ENCODE results near the gene CALHM6.

Gene CALHM6

GRCh38 chr6:116419069-116419786 lies 41.9 kb upstream of the CALHM6 start:
- H3K4me1 ChIP-seq (ENCODE audit: control insufficient read depth, insufficient read depth, low read depth, low read length): peaks cover 3% of the 10 kb centered on the region
- no peak overlapping the region for H3K4me3 ChIP-seq (ENCODE audit: insufficient read depth in 1 of 2, low read depth in 1 of 2, low read length in 2 of 2)
- H2AK5ac ChIP-seq (ENCODE audit: low read length, severe bottlenecking): no peak overlapping the region
- peaks cover 16% of the 10 kb centered on the region for H3K79me1 ChIP-seq (replicated peaks; ENCODE audit: low read length, poor library complexity, severe bottlenecking)
- no peak overlapping the region for H2AFZ ChIP-seq (ENCODE audit: low read depth, low read length)
- H3K4me2 ChIP-seq (ENCODE audit: low read length, poor library complexity, severe bottlenecking): no peak overlapping the region
- no peaks in the 10 kb centered on the region for H3K27me3 ChIP-seq (ENCODE audit: control insufficient read depth in 1 of 2, insufficient read depth in 1 of 2, low read length in 2 of 2)
- no peak overlapping the region for H4K91ac ChIP-seq (ENCODE audit: low read length)
- WGBS: 85% methylated on average over 2 of the region's 2 CpGs
- H4K8ac ChIP-seq (ENCODE audit: low read length): no peak overlapping the region
- H3K9me3 ChIP-seq (ENCODE audit: control insufficient read depth, low read length): no peaks in the 10 kb centered on the region
- H3K9ac ChIP-seq (ENCODE audit: low read length): no peak overlapping the region
- H2BK5ac ChIP-seq (ENCODE audit: low read depth, low read length, poor library complexity, severe bottlenecking): no peak overlapping the region
- no peak overlapping the region for H2BK15ac ChIP-seq (ENCODE audit: low read depth, poor library complexity, severe bottlenecking)
- no peak overlapping the region for H3K4ac ChIP-seq (ENCODE audit: low read depth in 1 of 2, low read length in 2 of 2)
- H3K18ac ChIP-seq (ENCODE audit: low read depth in 1 of 2, low read length in 2 of 2): peak overlapping the region in 1 of 2 experiments; percentile 22
- no peak overlapping the region for H2BK12ac ChIP-seq (ENCODE audit: low read length in 2 of 2)
- H3K36me3 ChIP-seq (ENCODE audit: control insufficient read depth in 1 of 2, insufficient read depth in 2 of 2, low read depth in 1 of 2, low read length in 2 of 2): no peaks in the 10 kb centered on the region
- peak overlapping the region in 1 of 2 experiments; percentile 75 for H3K14ac ChIP-seq (ENCODE audit: low read length in 2 of 2)
- H3K27ac ChIP-seq (ENCODE audit: low read length, poor library complexity, severe bottlenecking): no peak overlapping the region
- no peak overlapping the region for H2BK120ac ChIP-seq (ENCODE audit: low read depth, low read length)
- no peak for DNase-seq
- no peak overlapping the region for H3K23ac ChIP-seq (ENCODE audit: low read length in 2 of 2)

GRCh38 chr6:116420341-116420740 lies 40.8 kb upstream of the CALHM6 start:
- H3K79me1 ChIP-seq (replicated peaks; ENCODE audit: low read length, poor library complexity, severe bottlenecking): peaks cover 15% of the 10 kb centered on the region
- no peak overlapping the region for H3K23ac ChIP-seq (ENCODE audit: low read length in 2 of 2)
- no peak overlapping the region for H2BK12ac ChIP-seq (ENCODE audit: low read length in 2 of 2)
- H2BK5ac ChIP-seq (ENCODE audit: low read depth, low read length, poor library complexity, severe bottlenecking): no peak overlapping the region
- no peak overlapping the region for H3K4me3 ChIP-seq (ENCODE audit: insufficient read depth in 1 of 2, low read depth in 1 of 2, low read length in 2 of 2)
- H2BK15ac ChIP-seq (ENCODE audit: low read depth, poor library complexity, severe bottlenecking): no peak overlapping the region
- no peak overlapping the region for H2BK120ac ChIP-seq (ENCODE audit: low read depth, low read length)
- H3K18ac ChIP-seq (ENCODE audit: low read depth in 1 of 2, low read length in 2 of 2): peak overlapping the region in 1 of 2 experiments; percentile 66
- H2AFZ ChIP-seq (ENCODE audit: low read depth, low read length): no peak overlapping the region
- no peak overlapping the region for H2AK5ac ChIP-seq (ENCODE audit: low read length, severe bottlenecking)
- no peak overlapping the region for H3K9ac ChIP-seq (ENCODE audit: low read length)
- H3K36me3 ChIP-seq (ENCODE audit: control insufficient read depth in 1 of 2, insufficient read depth in 2 of 2, low read depth in 1 of 2, low read length in 2 of 2): no peaks in the 10 kb centered on the region
- no peak overlapping the region for H3K4me2 ChIP-seq (ENCODE audit: low read length, poor library complexity, severe bottlenecking)
- no peaks in the 10 kb centered on the region for H3K9me3 ChIP-seq (ENCODE audit: control insufficient read depth, low read length)
- H4K8ac ChIP-seq (ENCODE audit: low read length): no peak overlapping the region
- H3K14ac ChIP-seq (ENCODE audit: low read length in 2 of 2): no peak overlapping the region
- peaks cover 3% of the 10 kb centered on the region for H3K4me1 ChIP-seq (ENCODE audit: control insufficient read depth, insufficient read depth, low read depth, low read length)
- no peaks in the 10 kb centered on the region for H3K27me3 ChIP-seq (ENCODE audit: control insufficient read depth in 1 of 2, insufficient read depth in 1 of 2, low read length in 2 of 2)
- 100% methylated on average over 4 of the region's 5 CpGs for WGBS
- no peak for DNase-seq
- H3K4ac ChIP-seq (ENCODE audit: low read depth in 1 of 2, low read length in 2 of 2): no peak overlapping the region
- H3K27ac ChIP-seq (ENCODE audit: low read length, poor library complexity, severe bottlenecking): no peak overlapping the region
- no peak overlapping the region for H4K91ac ChIP-seq (ENCODE audit: low read length)

GRCh38 chr6:116422238-116422637 lies 38.9 kb upstream of the CALHM6 start:
- WGBS: 80% methylated on average over 1 of the region's 3 CpGs
- no peak for DNase-seq
- peaks cover 3% of the 10 kb centered on the region for H3K4me1 ChIP-seq (ENCODE audit: control insufficient read depth, insufficient read depth, low read depth, low read length)
- H3K27ac ChIP-seq (ENCODE audit: low read length, poor library complexity, severe bottlenecking): no peak overlapping the region
- no peak overlapping the region for H2BK15ac ChIP-seq (ENCODE audit: low read depth, poor library complexity, severe bottlenecking)
- H3K36me3 ChIP-seq (ENCODE audit: control insufficient read depth in 1 of 2, insufficient read depth in 2 of 2, low read depth in 1 of 2, low read length in 2 of 2): peaks cover 3 to 9% of the 10 kb centered on the region in 2 experiments
- H4K8ac ChIP-seq (ENCODE audit: low read length): no peak overlapping the region
- H4K91ac ChIP-seq (ENCODE audit: low read length): no peak overlapping the region
- H2BK5ac ChIP-seq (ENCODE audit: low read depth, low read length, poor library complexity, severe bottlenecking): no peak overlapping the region
- H3K27me3 ChIP-seq (ENCODE audit: control insufficient read depth in 1 of 2, insufficient read depth in 1 of 2, low read length in 2 of 2): no peaks in the 10 kb centered on the region
- no peak overlapping the region for H3K14ac ChIP-seq (ENCODE audit: low read length in 2 of 2)
- no peak overlapping the region for H2AK5ac ChIP-seq (ENCODE audit: low read length, severe bottlenecking)
- no peaks in the 10 kb centered on the region for H3K9me3 ChIP-seq (ENCODE audit: control insufficient read depth, low read length)
- no peak overlapping the region for H3K4me3 ChIP-seq (ENCODE audit: insufficient read depth in 1 of 2, low read depth in 1 of 2, low read length in 2 of 2)
- H3K4ac ChIP-seq (ENCODE audit: low read depth in 1 of 2, low read length in 2 of 2): no peak overlapping the region
- no peak overlapping the region for H3K18ac ChIP-seq (ENCODE audit: low read depth in 1 of 2, low read length in 2 of 2)
- H2BK12ac ChIP-seq (ENCODE audit: low read length in 2 of 2): no peak overlapping the region
- H2AFZ ChIP-seq (ENCODE audit: low read depth, low read length): no peak overlapping the region
- no peak overlapping the region for H3K9ac ChIP-seq (ENCODE audit: low read length)
- no peak overlapping the region for H3K23ac ChIP-seq (ENCODE audit: low read length in 2 of 2)
- peaks cover 18% of the 10 kb centered on the region for H3K79me1 ChIP-seq (replicated peaks; ENCODE audit: low read length, poor library complexity, severe bottlenecking)
- no peak overlapping the region for H2BK120ac ChIP-seq (ENCODE audit: low read depth, low read length)
- no peak overlapping the region for H3K4me2 ChIP-seq (ENCODE audit: low read length, poor library complexity, severe bottlenecking)

- Histone ChIP-seq H4K91ac (ENCODE audit: low read length) (no peak overlapping the region), H3K9ac (ENCODE audit: low read length) (peak overlapping the region; percentile 61), H3K4me1 (ENCODE audit: control insufficient read depth, insufficient read depth, low read depth, low read length) (peaks cover 2% of the 10 kb centered on the region), H3K27ac (ENCODE audit: low read length, poor library complexity, severe bottlenecking) (no peak overlapping the region), H2AK5ac (ENCODE audit: low read length, severe bottlenecking) (no peak overlapping the region), H4K8ac (ENCODE audit: low read length) (no peak overlapping the region), H2BK12ac (ENCODE audit: low read length in 2 of 2) (no peak overlapping the region), H3K9me3 (ENCODE audit: control insufficient read depth, low read length) (no peaks in the 10 kb centered on the region), H3K4me2 (ENCODE audit: low read length, poor library complexity, severe bottlenecking) (no peak overlapping the region), H3K23ac (ENCODE audit: low read length in 2 of 2) (no peak overlapping the region), H3K4me3 (ENCODE audit: insufficient read depth in 1 of 2, low read depth in 1 of 2, low read length in 2 of 2) (no peak overlapping the region), H3K14ac (ENCODE audit: low read length in 2 of 2) (no peak overlapping the region), H2BK15ac (ENCODE audit: low read depth, poor library complexity, severe bottlenecking) (no peak overlapping the region), H3K27me3 (ENCODE audit: control insufficient read depth in 1 of 2, insufficient read depth in 1 of 2, low read length in 2 of 2) (no peaks in the 10 kb centered on the region), H3K4ac (ENCODE audit: low read depth in 1 of 2, low read length in 2 of 2) (no peak overlapping the region), H2BK120ac (ENCODE audit: low read depth, low read length) (no peak overlapping the region), H3K79me1 (replicated peaks; ENCODE audit: low read length, poor library complexity, severe bottlenecking) (peaks cover 15% of the 10 kb centered on the region), H3K18ac (ENCODE audit: low read depth in 1 of 2, low read length in 2 of 2) (no peak overlapping the region), H2BK5ac (ENCODE audit: low read depth, low read length, poor library complexity, severe bottlenecking) (no peak overlapping the region), H2AFZ (ENCODE audit: low read depth, low read length) (no peak overlapping the region), H3K36me3 (ENCODE audit: control insufficient read depth in 1 of 2, insufficient read depth in 2 of 2, low read depth in 1 of 2, low read length in 2 of 2) (peaks cover 7 to 22% of the 10 kb centered on the region in 2 experiments)
- peak; percentile 57 for DNase-seq
- 64% methylated on average over 1 of the region's 1 CpG for WGBS
Observed at GRCh38 chr6:116424001-116424400, 37.2 kb upstream of the CALHM6 start.
